Liver (tissue), 3 donors: ENCODE results near the gene C5.

Experiments
- EGR1 ChIP-seq, 2 donors: IDR thresholded peaks; 2 replicates each; pipeline ENCODE4 v1.6.1; 2016 to 2018; ENCODE audit warnings: antibody characterized with exemption in 2 of 2, low read depth in 2 of 2
- FOXA2 ChIP-seq: IDR thresholded peaks from 2 replicates; pipeline ENCODE4 v1.6.1; 2016; ENCODE audit warnings: antibody characterized with exemption
- GABPA ChIP-seq, 2 donors: IDR thresholded peaks in 1 of 2; conservative IDR thresholded peaks in 1 of 2; 2 replicates each; pipeline ENCODE4 v1.6.1; 2016; ENCODE audit warnings: antibody characterized with exemption in 2 of 2, mild to moderate bottlenecking in 1 of 2, moderate library complexity in 1 of 2
- NR2F2 ChIP-seq: IDR thresholded peaks from 2 replicates; pipeline ENCODE4 v1.6.1; 2016; ENCODE audit warnings: antibody characterized with exemption
- RXRA ChIP-seq, 2 donors: IDR thresholded peaks; 2 replicates each; pipeline ENCODE4 v1.6.1; 2017 to 2018; ENCODE audit warnings: antibody characterized with exemption in 2 of 2, mild to moderate bottlenecking in 1 of 2
- SP1 ChIP-seq: IDR thresholded peaks from 2 replicates; pipeline ENCODE4 v1.6.1; 2018; ENCODE audit warnings: antibody characterized with exemption, mild to moderate bottlenecking
- TAF1 ChIP-seq: conservative IDR thresholded peaks from 2 replicates; pipeline ENCODE4 v1.6.1; 2016; ENCODE audit warnings: antibody characterized with exemption, mild to moderate bottlenecking
- TF ChIP-seq, protein P1 (sequence below): IDR thresholded peaks from 2 replicates; pipeline ENCODE4 v1.6.1; 2016; ENCODE audit warnings: antibody characterized with exemption
- TF ChIP-seq, protein P2 (sequence below): fragments of 150-350 bp; IDR thresholded peaks from 2 replicates; pipeline ENCODE4 v1.5.1; 2017; ENCODE audit warnings: improper control_type of control experiment, low read depth, low read length; ENCODE audit not compliant: missing input control
- TF ChIP-seq, protein P3 (sequence below): IDR thresholded peaks from 2 replicates; pipeline ENCODE4 v1.6.1; 2016; ENCODE audit warnings: antibody characterized with exemption, mild to moderate bottlenecking
- TF ChIP-seq, protein P4 (sequence below): IDR thresholded peaks from 2 replicates; pipeline ENCODE4 v1.6.1; 2016; ENCODE audit warnings: antibody characterized with exemption
- donor health status: healthy.
- donor health status: healthy.

DNA sequence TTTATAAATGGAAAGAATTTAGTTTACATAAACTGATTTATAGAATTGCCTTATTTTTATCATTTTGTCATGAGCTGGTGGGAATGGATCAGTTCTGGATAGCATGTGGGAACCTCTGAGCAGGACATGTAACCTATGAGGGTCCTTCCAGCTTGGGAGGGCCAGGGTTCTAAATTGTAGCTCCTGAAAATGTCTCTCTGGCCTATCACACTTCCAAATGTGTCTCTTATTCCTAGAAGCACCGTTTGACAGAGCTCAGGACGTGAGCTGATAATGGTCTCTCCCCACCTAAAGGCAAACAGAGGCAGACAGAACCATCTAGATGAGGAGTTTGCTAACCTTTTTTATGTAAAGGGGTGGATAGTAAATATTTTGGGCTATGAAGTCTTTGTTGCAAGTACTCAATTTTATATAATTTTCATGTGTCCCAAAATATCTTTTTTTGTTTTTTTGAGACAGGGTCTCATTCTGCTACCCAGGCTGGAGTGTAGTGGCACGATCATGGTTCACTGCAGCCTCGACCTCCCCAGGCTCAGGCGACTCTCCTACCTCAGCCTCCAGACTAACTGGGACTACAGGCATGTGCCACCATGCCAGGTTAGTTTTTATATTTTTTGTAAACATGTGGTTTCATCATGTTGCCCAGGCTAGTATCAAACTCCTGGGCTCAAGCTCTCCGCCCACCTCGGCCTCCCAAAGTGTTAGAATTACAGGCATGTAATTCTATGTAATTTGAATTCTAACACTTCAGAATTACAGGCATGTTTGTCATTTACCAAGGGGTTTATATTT lies 127.5 kb downstream of the C5 start:
- TF ChIP-seq, protein P1, sequence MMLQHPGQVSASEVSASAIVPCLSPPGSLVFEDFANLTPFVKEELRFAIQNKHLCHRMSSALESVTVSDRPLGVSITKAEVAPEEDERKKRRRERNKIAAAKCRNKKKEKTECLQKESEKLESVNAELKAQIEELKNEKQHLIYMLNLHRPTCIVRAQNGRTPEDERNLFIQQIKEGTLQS: no peak
- TF ChIP-seq, protein P2, sequence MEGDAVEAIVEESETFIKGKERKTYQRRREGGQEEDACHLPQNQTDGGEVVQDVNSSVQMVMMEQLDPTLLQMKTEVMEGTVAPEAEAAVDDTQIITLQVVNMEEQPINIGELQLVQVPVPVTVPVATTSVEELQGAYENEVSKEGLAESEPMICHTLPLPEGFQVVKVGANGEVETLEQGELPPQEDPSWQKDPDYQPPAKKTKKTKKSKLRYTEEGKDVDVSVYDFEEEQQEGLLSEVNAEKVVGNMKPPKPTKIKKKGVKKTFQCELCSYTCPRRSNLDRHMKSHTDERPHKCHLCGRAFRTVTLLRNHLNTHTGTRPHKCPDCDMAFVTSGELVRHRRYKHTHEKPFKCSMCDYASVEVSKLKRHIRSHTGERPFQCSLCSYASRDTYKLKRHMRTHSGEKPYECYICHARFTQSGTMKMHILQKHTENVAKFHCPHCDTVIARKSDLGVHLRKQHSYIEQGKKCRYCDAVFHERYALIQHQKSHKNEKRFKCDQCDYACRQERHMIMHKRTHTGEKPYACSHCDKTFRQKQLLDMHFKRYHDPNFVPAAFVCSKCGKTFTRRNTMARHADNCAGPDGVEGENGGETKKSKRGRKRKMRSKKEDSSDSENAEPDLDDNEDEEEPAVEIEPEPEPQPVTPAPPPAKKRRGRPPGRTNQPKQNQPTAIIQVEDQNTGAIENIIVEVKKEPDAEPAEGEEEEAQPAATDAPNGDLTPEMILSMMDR: no peak
- TF ChIP-seq EGR1 (IDR thresholded peaks at IDR 0.05; ENCODE audit: low read depth in 2 of 2) (no peak), NR2F2 (no peak), RXRA (IDR thresholded peaks at IDR 0.05) (no peak), TAF1 (no peak), FOXA2 (no peak), GABPA (IDR thresholded peaks at IDR 0.05 in 1 of 2, conservative IDR thresholded peaks at IDR 0.05 in 1 of 2) (no peak), SP1 (no peak)
- TF ChIP-seq, protein P3, sequence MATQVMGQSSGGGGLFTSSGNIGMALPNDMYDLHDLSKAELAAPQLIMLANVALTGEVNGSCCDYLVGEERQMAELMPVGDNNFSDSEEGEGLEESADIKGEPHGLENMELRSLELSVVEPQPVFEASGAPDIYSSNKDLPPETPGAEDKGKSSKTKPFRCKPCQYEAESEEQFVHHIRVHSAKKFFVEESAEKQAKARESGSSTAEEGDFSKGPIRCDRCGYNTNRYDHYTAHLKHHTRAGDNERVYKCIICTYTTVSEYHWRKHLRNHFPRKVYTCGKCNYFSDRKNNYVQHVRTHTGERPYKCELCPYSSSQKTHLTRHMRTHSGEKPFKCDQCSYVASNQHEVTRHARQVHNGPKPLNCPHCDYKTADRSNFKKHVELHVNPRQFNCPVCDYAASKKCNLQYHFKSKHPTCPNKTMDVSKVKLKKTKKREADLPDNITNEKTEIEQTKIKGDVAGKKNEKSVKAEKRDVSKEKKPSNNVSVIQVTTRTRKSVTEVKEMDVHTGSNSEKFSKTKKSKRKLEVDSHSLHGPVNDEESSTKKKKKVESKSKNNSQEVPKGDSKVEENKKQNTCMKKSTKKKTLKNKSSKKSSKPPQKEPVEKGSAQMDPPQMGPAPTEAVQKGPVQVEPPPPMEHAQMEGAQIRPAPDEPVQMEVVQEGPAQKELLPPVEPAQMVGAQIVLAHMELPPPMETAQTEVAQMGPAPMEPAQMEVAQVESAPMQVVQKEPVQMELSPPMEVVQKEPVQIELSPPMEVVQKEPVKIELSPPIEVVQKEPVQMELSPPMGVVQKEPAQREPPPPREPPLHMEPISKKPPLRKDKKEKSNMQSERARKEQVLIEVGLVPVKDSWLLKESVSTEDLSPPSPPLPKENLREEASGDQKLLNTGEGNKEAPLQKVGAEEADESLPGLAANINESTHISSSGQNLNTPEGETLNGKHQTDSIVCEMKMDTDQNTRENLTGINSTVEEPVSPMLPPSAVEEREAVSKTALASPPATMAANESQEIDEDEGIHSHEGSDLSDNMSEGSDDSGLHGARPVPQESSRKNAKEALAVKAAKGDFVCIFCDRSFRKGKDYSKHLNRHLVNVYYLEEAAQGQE: no peak
- TF ChIP-seq, protein P4, sequence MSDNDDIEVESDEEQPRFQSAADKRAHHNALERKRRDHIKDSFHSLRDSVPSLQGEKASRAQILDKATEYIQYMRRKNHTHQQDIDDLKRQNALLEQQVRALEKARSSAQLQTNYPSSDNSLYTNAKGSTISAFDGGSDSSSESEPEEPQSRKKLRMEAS: no peak
